Parathyroid adenoma (tissue), 2 donors: ENCODE results near the gene CSTF2.

Experiments used
- H2AFZ ChIP-seq: fragments of 300-600 bp; sonication (generic); one replicate; pipeline ENCODE4 v1.7.0; 2017; ENCODE audit warnings: antibody characterized with exemption, mild to moderate bottlenecking
- H3K27ac ChIP-seq: fragments of 300-600 bp; sonication (generic); one replicate; pipeline ENCODE4 v1.7.0; 2017
- H3K27me3 ChIP-seq: fragments of 300-600 bp; sonication (generic); one replicate; pipeline ENCODE4 v1.7.0; 2017; ENCODE audit warnings: low read length; ENCODE audit not compliant: control insufficient read depth, insufficient read depth
- H3K36me3 ChIP-seq: fragments of 300-600 bp; sonication (generic); one replicate; pipeline ENCODE4 v1.7.0; 2017; ENCODE audit warnings: low read length; ENCODE audit not compliant: control insufficient read depth, insufficient read depth
- H3K4me1 ChIP-seq: fragments of 300-600 bp; sonication (generic); one replicate; pipeline ENCODE4 v1.7.0; 2017; ENCODE audit warnings: control low read depth
- H3K4me2 ChIP-seq: fragments of 300-600 bp; sonication (generic); one replicate; pipeline ENCODE4 v1.7.0; 2017; ENCODE audit warnings: low read length
- H3K4me3 ChIP-seq: fragments of 300-600 bp; sonication (generic); one replicate; pipeline ENCODE4 v1.7.0; 2017; ENCODE audit warnings: low read depth, low read length
- H3K79me2 ChIP-seq: fragments of 300-600 bp; sonication (generic); one replicate; pipeline ENCODE4 v1.7.0; 2017; ENCODE audit warnings: control low read depth
- H3K9ac ChIP-seq: fragments of 300-600 bp; sonication (generic); one replicate; pipeline ENCODE4 v1.7.0; 2017; ENCODE audit warnings: mild to moderate bottlenecking
- H3K9me3 ChIP-seq: fragments of 300-600 bp; sonication (generic); one replicate; pipeline ENCODE4 v1.7.0; 2017; ENCODE audit warnings: low read length; ENCODE audit not compliant: control insufficient read depth
- TF ChIP-seq, protein P1 (sequence below): fragments of 300-600 bp; sonication (generic); IDR thresholded peaks from one replicate; pipeline ENCODE4 v1.7.0; 2017; ENCODE audit warnings: antibody characterized with exemption, mild to moderate bottlenecking
- donor health status: primary hyperparathyroidism.

CSTF2 gene

DNA sequence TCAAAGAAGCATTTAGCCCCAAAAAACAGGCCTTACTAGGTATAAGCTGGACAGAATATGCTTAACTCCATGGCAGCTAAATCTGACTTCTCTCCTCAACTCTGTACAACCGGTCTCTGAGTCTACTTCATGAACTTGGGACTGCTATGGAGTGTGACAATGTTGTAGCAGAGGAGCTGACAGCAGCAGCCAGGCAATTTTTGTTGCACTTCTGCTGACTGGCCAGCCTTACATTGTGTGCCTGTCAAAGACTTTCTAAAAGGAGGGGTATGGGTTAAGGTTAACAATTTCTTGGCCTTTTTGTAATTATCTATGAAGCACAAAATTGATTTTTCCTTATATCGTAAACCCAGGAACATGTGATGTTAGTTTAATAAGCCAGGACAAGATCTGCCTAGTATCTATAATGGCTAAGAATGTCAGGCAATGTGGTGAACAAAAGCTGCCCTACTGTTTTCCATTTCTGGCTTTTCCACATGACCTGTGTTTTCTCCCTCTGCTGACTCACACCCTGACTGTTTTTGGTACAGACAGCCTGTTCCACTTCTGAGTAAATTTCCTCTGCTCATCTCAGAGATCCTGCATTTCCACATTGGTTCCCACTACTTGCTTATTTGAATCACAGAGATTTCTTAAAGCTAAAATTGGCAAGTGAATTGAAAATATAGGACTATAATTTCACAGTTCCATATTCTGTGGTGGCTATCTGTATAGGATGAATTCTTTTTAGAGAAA, 44.6 kb downstream of the CSTF2 start:
- TF ChIP-seq, protein P1, sequence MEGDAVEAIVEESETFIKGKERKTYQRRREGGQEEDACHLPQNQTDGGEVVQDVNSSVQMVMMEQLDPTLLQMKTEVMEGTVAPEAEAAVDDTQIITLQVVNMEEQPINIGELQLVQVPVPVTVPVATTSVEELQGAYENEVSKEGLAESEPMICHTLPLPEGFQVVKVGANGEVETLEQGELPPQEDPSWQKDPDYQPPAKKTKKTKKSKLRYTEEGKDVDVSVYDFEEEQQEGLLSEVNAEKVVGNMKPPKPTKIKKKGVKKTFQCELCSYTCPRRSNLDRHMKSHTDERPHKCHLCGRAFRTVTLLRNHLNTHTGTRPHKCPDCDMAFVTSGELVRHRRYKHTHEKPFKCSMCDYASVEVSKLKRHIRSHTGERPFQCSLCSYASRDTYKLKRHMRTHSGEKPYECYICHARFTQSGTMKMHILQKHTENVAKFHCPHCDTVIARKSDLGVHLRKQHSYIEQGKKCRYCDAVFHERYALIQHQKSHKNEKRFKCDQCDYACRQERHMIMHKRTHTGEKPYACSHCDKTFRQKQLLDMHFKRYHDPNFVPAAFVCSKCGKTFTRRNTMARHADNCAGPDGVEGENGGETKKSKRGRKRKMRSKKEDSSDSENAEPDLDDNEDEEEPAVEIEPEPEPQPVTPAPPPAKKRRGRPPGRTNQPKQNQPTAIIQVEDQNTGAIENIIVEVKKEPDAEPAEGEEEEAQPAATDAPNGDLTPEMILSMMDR, result no peak
- H3K27ac ChIP-seq, result no peak overlapping the region
- H3K9me3 ChIP-seq, result no peaks in the 10 kb centered on the region
- H3K79me2 ChIP-seq, result no peaks in the 10 kb centered on the region
- no peaks in the 10 kb centered on the region for H3K27me3 ChIP-seq
- no peak overlapping the region for H3K4me2 ChIP-seq
- no peaks in the 10 kb centered on the region for H3K4me1 ChIP-seq
- H3K9ac ChIP-seq, result no peak overlapping the region
- H3K4me3 ChIP-seq, result no peak overlapping the region
- H2AFZ ChIP-seq, result no peak overlapping the region
- H3K36me3 ChIP-seq, result no peaks in the 10 kb centered on the region

DNA sequence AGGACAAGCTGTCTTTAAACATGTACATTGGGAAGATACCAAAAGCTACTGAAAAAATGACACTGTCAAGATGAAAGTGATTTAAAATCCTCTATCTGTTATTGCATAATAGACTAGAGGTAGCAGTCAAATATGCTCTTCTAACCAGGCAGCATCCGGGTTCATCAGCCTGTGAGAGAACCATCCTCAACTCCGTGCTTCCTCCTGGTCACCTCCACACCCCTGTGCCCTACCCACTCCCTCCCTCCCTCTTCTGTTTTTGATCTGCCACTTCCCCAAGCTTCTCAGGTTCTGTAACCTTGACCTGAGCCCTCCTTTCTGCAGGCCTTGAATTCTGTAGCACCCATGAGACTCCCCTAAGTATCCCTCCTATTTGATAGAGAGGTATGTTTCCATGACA, 48.1 kb downstream of the CSTF2 start:
- H3K36me3 ChIP-seq, result no peaks in the 10 kb centered on the region
- no peak overlapping the region for H3K4me3 ChIP-seq
- no peaks in the 10 kb centered on the region for H3K4me1 ChIP-seq
- H3K27ac ChIP-seq, result no peak overlapping the region
- H3K4me2 ChIP-seq, result no peak overlapping the region
- H3K9ac ChIP-seq, result no peak overlapping the region
- no peaks in the 10 kb centered on the region for H3K27me3 ChIP-seq
- TF ChIP-seq, protein P1, result no peak
- no peaks in the 10 kb centered on the region for H3K79me2 ChIP-seq
- H3K9me3 ChIP-seq, result no peaks in the 10 kb centered on the region
- H2AFZ ChIP-seq, result no peak overlapping the region

DNA sequence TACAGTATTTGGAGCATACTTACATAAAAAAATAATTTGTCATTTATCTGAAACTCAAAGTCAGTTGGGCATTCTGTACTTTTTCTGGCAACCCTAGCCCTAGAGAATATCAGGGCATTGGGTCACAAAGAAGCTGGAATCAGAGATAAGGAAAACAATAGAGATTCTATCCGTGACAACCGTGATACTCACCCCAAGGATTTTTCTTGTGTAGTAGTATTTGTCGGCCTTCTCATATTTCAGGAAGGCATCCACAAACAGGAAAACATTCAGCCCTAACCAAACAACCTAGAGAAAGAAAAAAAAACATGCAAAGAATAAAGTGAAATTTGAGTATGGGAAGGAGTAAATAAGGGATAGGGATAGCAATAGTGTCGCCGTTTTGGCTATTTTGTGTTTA, 50.3 kb downstream of the CSTF2 start:
- no peaks in the 10 kb centered on the region for H3K79me2 ChIP-seq
- no peak overlapping the region for H3K4me3 ChIP-seq
- no peak overlapping the region for H3K27ac ChIP-seq
- no peak overlapping the region for H2AFZ ChIP-seq
- TF ChIP-seq, protein P1, result no peak
- H3K4me2 ChIP-seq, result no peak overlapping the region
- no peaks in the 10 kb centered on the region for H3K27me3 ChIP-seq
- H3K9me3 ChIP-seq, result no peaks in the 10 kb centered on the region
- no peak overlapping the region for H3K9ac ChIP-seq
- no peaks in the 10 kb centered on the region for H3K4me1 ChIP-seq
- no peaks in the 10 kb centered on the region for H3K36me3 ChIP-seq

GRCh38 chrX:100871594-100872560, 51.7 kb downstream of the CSTF2 start:
- no peak overlapping the region for H3K9ac ChIP-seq
- TF ChIP-seq, protein P1, result no peak
- no peak overlapping the region for H3K27ac ChIP-seq

More at GRCh38 chrX:100871594-100872560, 51.7 kb downstream of the CSTF2 start:
- Histone ChIP-seq H3K4me2 (no peak overlapping the region), H3K4me3 (no peak overlapping the region), H3K4me1 (no peaks in the 10 kb centered on the region), H3K27me3 (no peaks in the 10 kb centered on the region), H3K9me3 (no peaks in the 10 kb centered on the region), H3K36me3 (no peaks in the 10 kb centered on the region), H3K79me2 (no peaks in the 10 kb centered on the region), H2AFZ (no peak overlapping the region)
